Suppressor macrophage (primary cell): ENCODE measurements around the gene PLA2G12A.
"Not testable (repeated sequence)": the region's sequence is repeated elsewhere in the genome, so short reads cannot be mapped to it uniquely, and the experiment has no call there.

Experiments used
- DNase-seq, 4 experiments: peaks; one replicate each; pipeline ENCODE4 v3.0.0-alpha.2; 2020 to 2022

PLA2G12A gene

DNA sequence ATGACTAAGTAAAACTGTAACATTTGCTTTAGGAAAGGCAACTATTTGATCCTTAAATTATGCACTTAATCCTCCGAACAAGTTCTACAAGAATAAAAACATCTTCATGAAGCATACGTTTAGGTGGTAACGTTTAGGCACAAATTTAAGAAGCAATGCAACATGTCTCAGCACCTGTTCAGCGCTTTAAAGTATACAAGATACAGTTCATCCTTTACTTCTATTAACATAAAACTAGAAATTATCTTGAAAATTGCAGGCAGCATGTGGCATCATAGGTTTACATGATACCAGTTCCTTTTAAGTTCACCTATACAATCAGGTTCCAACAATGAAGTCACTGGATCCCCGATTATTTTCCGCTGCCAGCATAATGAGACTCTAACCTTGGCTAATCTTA, 1.5 kb downstream of the PLA2G12A start:
- DNase-seq: no peak

DNA sequence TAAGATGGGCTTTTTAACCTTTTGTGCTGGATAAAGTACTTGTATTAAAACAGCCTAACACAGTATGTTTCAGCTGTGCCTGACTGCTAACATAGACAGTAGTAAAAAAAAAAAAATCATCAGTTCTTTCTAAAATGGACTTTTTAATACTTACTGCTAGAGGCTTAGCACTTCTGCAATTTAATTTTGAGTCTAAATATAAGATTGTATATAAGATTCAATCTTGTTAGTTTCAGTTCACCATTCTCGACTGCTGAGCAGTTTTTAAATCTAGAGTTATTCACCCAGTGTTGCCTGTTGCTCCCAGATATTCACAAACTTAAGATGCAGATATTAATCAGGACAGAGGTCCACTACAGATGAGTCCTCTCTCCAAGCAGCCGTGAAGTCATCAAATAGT, 6.8 kb downstream of the PLA2G12A start:
- DNase-seq: peak in 2 of 4 experiments; percentile 23 to 30

DNA sequence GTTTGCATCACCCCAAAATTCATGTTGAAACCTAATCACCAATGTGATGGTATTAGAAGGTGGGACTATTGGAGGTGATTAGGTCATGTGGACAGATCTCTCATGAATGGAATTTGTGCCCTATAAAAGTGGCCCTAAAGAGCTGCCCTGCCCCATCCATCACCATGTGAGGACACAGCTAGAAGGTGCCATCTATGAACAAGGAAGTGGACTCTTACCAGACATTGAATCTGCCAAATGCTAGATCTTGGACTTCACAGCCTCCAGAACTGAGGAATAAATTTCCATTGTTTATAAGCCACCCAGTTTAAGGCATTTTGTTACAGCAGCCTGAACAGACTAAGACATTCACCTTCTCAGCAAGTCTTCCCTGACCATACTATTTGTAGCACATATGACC, 7.5 kb downstream of the PLA2G12A start:
- no peak for DNase-seq

DNA sequence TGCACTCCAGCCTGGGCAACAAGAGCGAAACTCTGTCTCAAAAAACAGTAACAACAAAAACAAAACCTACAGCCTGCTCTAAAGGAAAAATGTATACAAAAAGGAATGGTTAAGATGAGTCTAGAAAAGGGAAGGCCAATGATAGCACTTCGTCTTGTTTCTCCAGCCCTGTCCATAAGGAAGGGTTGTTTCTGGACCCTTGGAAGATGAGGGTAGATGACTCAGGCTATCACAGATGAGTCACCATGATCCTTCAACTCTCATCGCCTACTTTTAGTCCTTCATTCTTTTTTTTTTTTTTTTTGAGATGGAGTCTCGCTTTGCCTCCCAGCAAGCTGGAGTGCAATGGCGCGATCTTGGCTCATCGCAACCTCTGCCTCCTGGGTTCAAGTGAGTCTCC, 8.8 kb downstream of the PLA2G12A start:
- no peak for DNase-seq

DNA sequence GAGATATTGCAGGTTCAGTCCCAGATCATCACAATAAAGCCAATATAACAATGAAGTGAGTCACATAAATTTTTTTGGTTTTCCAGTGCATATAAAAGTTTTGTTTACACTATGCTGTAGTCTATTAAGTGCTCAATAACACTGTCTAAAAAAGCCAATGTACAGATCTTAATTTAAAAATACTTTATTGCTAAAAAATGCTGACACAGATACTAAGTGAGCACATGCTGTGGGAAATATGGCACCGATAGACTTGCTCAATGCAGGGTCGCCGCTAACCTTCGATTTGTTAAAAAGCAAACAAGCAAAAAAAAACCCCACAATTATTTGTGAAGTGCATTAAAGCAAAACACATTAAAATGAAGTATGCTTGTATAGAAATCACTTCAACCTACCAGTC, 10.3 kb downstream of the PLA2G12A start:
- no peak for DNase-seq

DNA sequence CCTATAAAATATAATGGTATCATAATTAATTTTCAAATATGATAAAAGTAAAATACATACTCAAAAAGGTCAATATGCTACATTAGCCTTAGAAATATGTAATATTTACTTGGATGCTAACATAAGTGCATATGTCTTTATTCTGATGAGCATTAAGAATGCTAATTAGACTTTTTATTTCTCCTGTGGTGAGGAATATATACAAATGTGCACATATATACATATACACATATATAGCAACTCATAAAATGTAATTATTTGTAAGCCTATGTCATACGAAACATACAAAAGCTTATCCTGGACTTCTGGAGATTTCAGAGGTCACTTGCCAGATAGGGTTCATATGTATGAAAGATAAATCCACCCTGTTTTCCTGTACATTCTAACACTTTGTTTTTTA, 11.1 kb downstream of the PLA2G12A start:
- no peak for DNase-seq

DNA sequence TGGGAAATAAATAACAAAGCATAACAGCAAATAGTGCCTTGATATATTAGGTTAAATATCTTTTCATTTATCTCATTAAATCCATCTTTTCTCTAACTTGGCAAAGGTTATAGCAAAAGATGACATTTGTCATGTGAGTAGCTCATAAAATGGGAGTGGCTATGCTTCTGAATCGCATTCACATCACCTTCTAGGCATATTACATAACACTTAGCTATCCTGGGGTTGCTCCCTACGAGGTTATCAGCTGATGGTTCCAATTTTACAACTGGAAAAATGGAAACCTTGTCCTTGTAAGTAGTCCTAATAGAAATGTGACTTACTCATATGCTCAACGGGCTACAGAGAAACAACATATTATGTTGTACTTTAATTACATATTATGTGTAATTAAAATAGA, 16.4 kb downstream of the PLA2G12A start:
- DNase-seq: no peak

DNA sequence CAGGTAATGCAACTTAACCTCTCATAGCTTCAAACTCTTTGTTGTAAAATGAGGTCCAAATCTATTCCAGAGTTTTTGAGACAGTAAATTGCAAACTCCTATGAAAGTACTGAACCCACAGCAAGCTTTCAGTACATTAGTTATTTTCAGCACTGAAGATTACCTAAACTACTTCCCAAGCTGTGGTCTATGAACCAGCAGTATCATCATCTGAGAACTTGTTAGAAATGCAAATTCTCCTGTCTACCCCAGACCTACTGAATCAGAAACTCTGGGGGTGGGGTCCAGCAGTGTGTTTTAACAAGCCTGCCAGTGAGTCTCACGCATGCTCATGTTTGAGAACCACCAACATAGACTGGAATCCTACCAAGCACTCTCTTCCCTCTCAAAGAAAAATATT, 20.9 kb downstream of the PLA2G12A start:
- no peak for DNase-seq

DNA sequence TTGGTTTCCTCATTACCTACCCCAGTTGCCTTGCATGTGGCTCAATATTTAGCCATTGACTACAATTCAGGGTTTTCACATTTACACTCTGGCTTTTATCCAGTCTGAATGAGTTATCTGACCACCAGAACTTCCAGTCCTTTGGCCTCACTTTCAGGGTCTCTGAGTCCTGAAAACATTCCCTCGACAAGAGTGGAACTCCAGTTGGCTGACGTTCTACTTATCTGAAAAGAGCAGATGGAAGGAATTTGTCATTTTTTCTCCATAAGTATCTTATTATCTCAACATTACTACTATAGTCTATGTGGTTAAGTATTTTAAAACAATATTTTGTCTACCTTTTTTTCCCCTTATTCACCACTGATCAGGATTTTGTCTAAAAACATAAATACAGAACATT, 21.4 kb downstream of the PLA2G12A start:
- no peak for DNase-seq

DNA sequence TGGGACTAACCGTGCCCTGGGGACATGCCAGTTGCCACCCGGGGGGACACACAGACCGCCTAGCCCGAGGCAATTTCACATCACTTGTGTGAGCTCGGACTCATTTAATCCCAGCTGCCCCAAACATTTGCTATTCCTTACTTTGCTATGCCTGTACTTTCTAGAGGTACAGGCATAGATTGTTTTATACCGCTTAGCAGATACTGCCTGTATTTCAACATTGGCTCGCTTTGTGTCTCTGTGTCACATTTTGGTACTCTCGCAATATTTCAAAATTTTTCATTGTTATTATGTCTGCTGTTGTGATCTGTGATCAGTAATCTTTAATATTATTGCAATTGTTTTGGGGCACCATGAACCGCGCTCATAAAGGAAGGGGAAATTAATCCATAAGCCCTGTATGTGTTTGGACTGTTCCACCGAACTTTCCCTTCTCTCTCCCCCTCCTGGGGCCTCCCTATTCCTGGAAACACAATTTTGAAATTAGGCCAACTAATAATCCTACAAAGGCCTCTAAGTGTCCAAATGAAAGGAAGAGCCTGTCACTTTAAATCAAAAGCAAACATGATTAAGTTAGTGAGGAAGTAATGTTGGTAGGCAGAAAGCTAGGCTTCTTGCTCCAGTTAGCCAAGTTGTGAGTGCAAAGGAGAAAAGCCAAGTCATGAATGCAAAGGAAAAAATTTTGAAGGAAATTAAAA, 26.1 kb downstream of the PLA2G12A start:
- DNase-seq: peak in 3 of 4 experiments; percentile 28 to 55 (median 52)

DNA sequence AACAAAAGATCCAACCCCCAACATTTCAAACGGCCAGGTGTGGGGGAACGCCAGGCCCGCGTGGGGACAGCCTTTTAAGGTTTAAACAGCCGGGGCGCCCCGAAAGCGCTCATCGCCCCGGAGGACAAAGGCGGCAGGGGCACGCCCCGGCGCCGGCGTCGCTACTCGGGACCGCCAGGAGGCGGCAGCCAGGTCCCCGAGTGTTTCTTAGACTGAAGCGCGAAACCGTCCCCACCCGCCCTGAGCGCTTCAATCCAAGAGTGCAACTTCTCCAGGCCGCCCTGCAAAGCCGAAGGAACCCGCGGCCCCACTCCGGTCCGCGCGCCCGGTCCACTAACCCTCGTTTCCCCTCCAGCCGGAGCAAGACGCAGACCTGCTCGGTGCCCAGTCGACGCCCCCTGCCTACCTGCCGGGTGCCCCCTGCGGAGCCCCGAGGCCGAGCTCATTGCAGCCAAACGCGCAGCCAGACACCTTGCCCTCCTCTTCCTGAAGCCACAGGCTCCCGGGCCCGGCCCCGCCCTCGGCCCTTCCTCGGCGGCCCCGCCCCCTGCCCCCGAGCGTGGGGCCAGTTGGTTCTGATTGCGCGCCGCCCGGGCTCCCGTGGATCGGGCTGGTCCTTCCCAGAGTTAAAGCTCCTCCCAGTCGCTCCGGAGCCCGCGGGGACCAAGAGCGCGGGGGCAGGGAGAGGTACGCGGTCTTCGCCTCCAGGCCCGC, 26.8 kb downstream of the PLA2G12A start, which contains the start of gene CASP6:
CASP6 (minus strand) TSS at position 496 of the 714 bp plus-strand sequence; CDS start at position 446, 50 bp downstream.
- DNase-seq: peak; percentile 82 to 94 (median 88)

DNA sequence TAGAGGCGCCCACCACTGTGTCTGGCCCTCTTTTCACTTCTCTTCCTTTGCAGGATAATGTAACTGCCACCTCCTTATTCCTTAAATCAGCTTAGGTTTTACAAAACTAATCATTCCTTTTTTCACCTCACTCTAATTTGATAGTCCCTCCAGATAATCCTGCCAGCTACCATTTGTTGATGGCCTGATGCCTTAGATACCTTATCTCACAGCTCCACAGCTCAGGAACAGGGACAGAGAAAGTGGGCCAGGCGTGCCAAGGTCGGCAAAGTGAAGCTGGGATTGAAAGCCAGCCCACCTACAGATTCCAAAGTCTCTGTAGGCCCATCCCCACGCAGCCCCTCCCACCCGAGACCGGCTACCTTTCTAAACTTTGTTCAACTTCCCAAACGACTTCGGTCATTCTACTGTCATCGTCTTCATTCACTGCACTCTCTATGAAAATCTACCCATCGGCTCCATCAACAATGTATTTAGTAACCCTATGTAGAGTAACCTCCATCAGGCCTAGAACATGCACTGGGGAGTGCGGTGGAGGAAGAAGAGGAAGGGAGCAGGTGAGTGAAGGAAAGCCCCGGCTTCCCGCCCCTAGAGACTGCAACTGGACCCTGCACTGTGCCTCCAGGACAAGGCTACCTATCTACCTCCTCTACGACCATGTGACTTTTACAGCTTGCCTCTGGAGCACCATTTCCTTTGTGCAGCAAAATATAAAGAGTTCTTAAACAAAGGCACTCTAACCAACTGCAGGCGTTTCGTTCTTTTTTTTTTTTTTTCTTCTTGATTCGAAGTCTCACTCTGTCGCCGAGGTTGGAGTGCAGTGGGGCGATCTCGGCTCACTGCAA, 28.1 kb downstream of the PLA2G12A start:
- no peak for DNase-seq

DNA sequence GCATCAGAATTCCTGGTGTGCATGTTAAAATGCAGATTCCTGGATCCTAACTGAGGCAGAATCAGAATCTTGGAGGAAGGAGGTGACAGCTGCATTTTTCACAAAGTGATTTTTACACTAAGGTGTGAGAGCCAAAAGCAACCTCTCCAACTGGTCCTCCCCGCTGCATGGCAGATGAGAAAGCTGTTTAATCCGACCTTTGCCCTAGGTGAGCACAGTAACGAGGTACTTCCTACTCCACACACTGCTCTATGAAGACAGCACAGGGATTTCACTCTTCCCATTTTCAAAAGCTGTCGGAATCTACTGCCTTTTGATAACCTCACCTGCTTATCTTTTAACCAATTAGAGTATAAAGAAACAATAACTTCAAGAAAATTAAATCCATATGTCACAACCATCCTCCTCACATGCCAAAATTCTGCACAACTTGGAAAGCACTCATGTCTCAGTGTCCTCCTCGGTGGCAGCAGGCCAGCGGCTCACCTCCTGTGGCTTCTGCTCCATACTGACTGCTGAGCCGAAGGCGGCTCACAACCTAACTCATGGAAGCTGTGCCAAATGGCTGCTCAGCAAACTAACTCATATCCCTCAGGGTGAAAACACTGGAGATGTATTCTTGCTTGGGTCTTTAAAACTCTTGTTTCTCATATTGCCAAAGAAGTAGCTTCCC, 30.2 kb downstream of the PLA2G12A start:
- no peak for DNase-seq

DNA sequence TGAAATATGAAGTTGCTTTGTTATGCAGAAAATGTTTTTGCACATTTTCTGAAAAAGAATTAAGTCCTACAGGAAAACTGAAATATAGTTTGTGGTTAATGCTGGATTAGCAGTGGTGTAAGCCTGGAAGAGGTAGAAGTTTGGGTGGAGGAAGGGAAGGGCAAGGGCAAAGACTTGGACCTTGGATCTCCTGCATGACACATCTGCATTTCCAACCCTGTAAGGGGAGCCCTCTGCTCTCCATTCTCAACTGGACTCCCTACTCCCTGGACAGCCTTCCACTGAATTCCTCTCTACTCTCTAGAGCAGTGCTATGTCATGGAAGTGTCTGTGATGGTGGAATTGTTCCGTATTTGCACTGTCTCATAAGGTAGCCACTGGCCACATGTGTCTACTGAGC, 31.2 kb downstream of the PLA2G12A start:
- DNase-seq: no peak

DNA sequence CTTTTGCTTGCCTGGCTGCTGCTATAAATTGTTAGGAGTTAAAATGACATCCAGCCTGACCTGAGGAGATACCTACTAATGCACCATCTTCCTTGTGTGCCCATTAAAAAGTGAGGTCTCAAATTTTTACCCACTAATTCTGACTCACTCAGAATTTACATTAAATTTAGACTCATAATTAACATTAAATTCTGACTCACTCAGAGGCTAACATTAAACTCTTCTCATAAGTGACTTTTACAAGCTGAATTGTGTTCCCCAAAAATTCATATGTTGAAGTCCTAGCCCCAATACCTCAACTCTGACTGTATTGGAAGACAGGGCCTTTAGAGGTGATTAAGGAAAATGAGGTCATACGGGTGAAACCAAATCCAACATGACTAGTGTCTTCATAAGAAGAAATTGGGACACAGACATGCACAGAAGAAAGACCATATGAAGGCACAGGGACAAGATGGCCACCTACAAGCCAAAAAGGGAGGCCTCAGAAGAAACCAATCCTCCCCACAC, 38.4 kb downstream of the PLA2G12A start:
- DNase-seq: no peak

DNA sequence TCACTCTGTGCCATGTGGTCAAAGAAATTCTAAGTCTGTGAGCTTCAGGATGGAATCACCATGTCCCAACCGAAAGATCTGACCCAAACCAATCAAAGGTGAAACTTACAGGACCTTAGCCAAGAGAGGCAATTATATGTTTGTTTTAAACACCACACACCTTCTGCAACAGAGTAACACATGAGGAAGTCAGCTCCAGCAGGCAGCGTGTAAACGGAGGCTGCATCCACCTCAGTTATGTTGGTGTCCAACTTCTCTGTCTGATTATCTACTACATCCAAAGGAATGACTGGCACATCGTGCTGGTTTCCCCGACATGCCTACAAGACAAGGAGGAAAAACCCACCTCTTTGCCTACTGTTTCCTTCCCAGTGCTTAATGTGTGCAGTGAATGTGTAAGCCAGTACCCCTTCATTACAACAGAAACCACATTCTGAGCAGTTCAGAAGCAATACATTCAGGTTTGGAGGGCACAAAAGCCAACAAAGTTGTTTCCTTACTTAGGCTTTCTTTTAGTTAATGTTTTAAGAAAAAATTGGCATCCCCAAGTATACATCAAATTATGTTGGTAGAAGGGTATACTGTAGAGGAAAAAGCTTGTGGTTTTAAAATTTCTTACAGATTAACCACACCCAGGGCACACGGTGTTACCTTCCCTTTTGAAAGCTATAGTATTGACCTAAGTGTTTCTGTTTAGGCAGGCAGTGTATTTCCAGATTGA, 39.0 kb downstream of the PLA2G12A start:
- DNase-seq: no peak

DNA sequence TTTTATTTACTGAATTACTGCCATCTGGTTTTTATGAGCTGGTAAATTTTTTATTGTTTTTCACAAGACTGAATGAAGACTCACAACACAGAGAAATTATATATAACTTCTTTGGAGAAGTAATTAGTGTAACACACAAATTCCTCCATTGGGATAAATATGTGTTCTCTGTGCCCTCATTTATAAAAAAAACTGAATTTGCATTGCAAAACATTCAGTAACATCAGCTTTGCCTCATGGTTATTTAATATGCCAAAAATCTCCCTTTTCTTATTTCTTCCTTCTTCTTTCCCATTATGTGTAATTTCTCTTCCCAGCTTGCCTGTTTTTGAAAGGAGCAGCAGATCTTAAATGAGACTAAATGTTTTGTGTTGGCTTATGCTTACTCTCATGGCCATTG, 45.1 kb downstream of the PLA2G12A start:
- no peak for DNase-seq

DNA sequence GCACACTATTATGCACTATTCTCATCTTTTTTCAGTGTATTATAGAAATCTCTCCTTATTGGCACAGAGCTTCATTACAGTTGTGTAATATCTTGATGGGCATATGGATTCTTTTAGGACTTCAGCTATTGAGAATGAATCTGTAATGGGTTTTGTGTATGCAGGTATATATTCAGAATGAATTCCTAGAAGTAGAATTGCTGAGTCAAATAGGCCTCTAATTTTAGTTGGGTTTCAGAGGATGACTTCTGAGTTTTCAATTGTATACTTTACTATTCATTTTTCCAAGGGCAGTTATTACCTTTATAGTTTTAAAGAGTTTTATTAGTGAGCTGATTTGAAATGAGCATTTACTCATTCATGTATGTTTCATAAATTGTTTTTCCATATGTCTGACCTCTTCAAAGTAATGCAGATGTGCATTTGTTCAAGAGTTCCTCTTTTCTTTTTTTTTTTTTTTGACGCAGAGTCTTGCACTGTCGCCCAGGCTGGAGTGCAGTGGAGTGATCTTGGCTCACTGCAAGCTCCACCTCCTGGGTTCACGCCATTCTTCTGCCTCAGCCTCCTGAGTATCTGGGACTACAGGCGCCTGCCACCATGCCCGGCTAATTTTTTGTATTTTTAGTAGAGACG, 46.1 kb downstream of the PLA2G12A start:
- DNase-seq: peak in 2 of 4 experiments; percentile 33 to 35

DNA sequence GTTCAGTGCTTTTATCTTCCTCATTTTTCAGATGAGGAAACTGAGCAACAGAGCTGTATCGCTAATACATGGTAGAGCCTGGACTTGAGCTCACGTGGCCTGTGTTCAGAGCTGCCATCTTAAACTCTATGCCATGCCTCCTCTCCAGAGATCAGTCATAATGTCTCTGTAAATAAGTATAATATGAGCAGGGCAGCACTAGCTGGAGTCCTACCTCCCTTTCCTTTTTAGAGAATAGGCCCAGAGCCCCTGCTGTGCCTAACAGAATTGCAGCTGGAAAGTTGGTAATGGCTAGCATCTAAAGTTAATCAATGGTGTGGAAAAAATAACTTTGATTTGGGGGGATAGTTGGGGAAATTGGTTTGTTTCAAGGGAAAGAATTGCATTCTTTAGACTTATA, 47.0 kb downstream of the PLA2G12A start:
- no peak for DNase-seq

DNA sequence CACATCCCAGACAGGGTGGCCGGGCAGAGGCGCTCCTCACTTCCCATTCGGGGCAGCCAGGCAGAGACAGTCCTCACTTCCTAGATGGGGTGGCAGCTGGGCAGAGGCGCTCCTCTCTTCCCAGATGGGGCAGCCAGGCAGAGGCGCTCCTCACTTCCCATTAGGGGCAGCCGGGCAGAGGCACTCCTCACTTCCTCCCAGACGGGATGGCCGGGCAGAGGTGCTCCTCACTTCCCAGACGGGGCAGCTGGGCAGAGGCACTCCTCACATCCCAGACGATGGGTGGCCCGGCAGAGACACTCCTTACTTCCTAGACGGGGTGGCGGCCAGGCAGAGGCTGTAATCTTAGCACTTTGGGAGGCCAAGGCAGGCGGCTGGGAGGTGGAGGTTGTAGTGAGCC, 50.9 kb downstream of the PLA2G12A start:
- DNase-seq: not testable (repeated sequence)

DNA sequence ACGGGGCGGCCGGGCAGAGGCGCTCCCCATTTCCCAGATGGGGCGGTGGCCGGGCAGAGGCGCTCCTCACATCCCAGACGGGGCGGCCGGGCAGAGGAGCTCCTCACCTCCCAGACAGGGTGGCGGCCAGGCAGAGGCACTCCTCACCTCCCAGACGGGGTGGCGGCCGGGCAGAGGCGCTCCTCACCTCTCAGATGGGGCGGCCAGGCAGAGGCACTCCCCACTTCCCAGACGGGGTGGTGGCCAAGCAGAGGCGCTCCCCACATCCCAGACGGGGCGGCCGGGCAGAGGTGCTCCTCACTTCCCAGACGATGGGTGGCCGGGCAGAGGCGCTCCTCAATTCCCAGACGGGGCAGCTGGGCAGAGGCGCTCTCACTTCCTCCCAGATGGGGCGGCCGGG, 51.4 kb downstream of the PLA2G12A start:
- not testable (repeated sequence) for DNase-seq
